Suprapubic skin (tissue), 4 donors: ENCODE results near the gene BMX. TPM values are rescaled to one million over a fixed set of nuclear protein-coding genes. Genes with fewer than 3 reads are reported as not detected.

Experiments used
- DNase-seq, 2 donors: peaks; one replicate each; pipeline ENCODE4 v3.0.0-alpha.2; 2019; ENCODE audit warnings: low spot score in 2 of 2
- H3K27ac ChIP-seq: fragments of 200-600 bp; sonication (generic); one replicate; pipeline ENCODE4 v1.5.1; 2019
- H3K27me3 ChIP-seq: fragments of 200-600 bp; sonication (generic); one replicate; pipeline ENCODE4 v1.5.1; 2019
- H3K36me3 ChIP-seq: fragments of 200-600 bp; sonication (generic); one replicate; pipeline ENCODE4 v1.5.1; 2019
- H3K4me1 ChIP-seq: fragments of 200-600 bp; sonication (generic); one replicate; pipeline ENCODE4 v1.5.1; 2019
- H3K4me3 ChIP-seq: fragments of 200-600 bp; sonication (generic); one replicate; pipeline ENCODE4 v1.5.1; 2019; ENCODE audit warnings: mild to moderate bottlenecking
- H3K9me3 ChIP-seq: fragments of 200-600 bp; sonication (generic); one replicate; pipeline ENCODE4 v1.5.1; 2019
- CTCF ChIP-seq, 2 donors: fragments of 200-600 bp in 1 of 2; fragments of 450-650 bp in 1 of 2; sonication (generic) in 1 of 2; IDR thresholded peaks; one replicate each; pipeline ENCODE4 v1.5.1; 2016 to 2019; ENCODE audit warnings: antibody characterized with exemption in 2 of 2, mild to moderate bottlenecking in 1 of 2, moderate library complexity in 1 of 2
- EP300 ChIP-seq: sonication (generic); formaldehyde crosslinking; IDR thresholded peaks from one replicate; pipeline ENCODE4 v1.6.1; 2017; ENCODE audit warnings: antibody characterized with exemption
- POLR2A ChIP-seq, 2 donors: fragments of 450-650 bp; IDR thresholded peaks; one replicate each; pipeline ENCODE4 v1.6.1; 2017; ENCODE audit warnings: antibody characterized with exemption in 2 of 2, mild to moderate bottlenecking in 2 of 2, moderate library complexity in 2 of 2
- POLR2AphosphoS5 ChIP-seq, 3 donors: sonication (generic); formaldehyde crosslinking; IDR thresholded peaks; one replicate each; pipeline ENCODE4 v1.6.1; 2017; ENCODE audit warnings: antibody characterized with exemption in 3 of 3
- WGBS: methylation state at CpG from one replicate; pipeline ENCODE4 v1.1.5; 2018; 5-methylcytosine and 5-hydroxymethylcytosine counted together
- total RNA-seq, 4 donors: library from RNA; depleted of rRNA; stranded (reverse); fragments of >200 nt; gene quantifications; one replicate each; pipeline ENCODE4 v1.1.0, GENCODE V29; 2016

Gene BMX
- total RNA-seq, 4 donors from 2014 or later, result 0.45 to 1.9 (median 1.5) TPM

- Histone ChIP-seq H3K4me1 (peaks cover 9% of the 10 kb centered on the region), H3K27ac (no peak overlapping the region), H3K4me3 (no peak overlapping the region), H3K9me3 (no peaks in the 10 kb centered on the region), H3K36me3 (no peaks in the 10 kb centered on the region), H3K27me3 (no peaks in the 10 kb centered on the region)
- no peak for TF ChIP-seq POLR2AphosphoS5 (IDR thresholded peaks at IDR 0.05)
- no peak for TF ChIP-seq POLR2A (IDR thresholded peaks at IDR 0.05)
- no peak for TF ChIP-seq EP300
- DNase-seq, result no peak
- WGBS, result 44% methylated on average over 4 of the region's 4 CpGs
These were observed 3.8 kb upstream of the BMX start for GRCh38 chrX:15496824-15497223.

- Histone ChIP-seq H3K9me3 (no peaks in the 10 kb centered on the region), H3K4me3 (no peak overlapping the region), H3K36me3 (no peaks in the 10 kb centered on the region), H3K27ac (no peak overlapping the region), H3K4me1 (peaks cover 4% of the 10 kb centered on the region), H3K27me3 (no peaks in the 10 kb centered on the region)
- DNase-seq, result no peak
- WGBS, result 18% methylated on average over 4 of the region's 4 CpGs
- TF ChIP-seq CTCF (IDR thresholded peaks at IDR 0.05), result peak in 1 of 2 donors; percentile 14
- TF ChIP-seq EP300, result no peak
These were observed 2.7 kb upstream of the BMX start for GRCh38 chrX:15497865-15498264.

GRCh38 chrX:15498741-15499140, 1.9 kb upstream of the BMX start:
- no peaks in the 10 kb centered on the region for H3K9me3 ChIP-seq
- no peak for TF ChIP-seq EP300
- TF ChIP-seq CTCF (IDR thresholded peaks at IDR 0.05), result no peak
- TF ChIP-seq POLR2A (IDR thresholded peaks at IDR 0.05), result no peak
- no peak for TF ChIP-seq POLR2AphosphoS5 (IDR thresholded peaks at IDR 0.05)
- H3K27ac ChIP-seq, result no peak overlapping the region
- peaks cover 1% of the 10 kb centered on the region for H3K4me1 ChIP-seq
- 53% methylated on average over 2 of the region's 2 CpGs for WGBS
- H3K4me3 ChIP-seq, result no peak overlapping the region
- no peaks in the 10 kb centered on the region for H3K27me3 ChIP-seq
- no peak for DNase-seq
- no peaks in the 10 kb centered on the region for H3K36me3 ChIP-seq

- TF ChIP-seq POLR2A (IDR thresholded peaks at IDR 0.05) (no peak), POLR2AphosphoS5 (IDR thresholded peaks at IDR 0.05) (no peak), CTCF (IDR thresholded peaks at IDR 0.05) (no peak), EP300 (no peak)
- H3K4me1 ChIP-seq, result no peaks in the 10 kb centered on the region
These were observed 631 bp upstream of the BMX start for GRCh38 chrX:15499976-15500375.

GRCh38 chrX:15501506-15501905, 899 bp downstream of the BMX start:
- WGBS, result 86% methylated on average over 9 of the region's 9 CpGs
- Histone ChIP-seq H3K9me3 (no peaks in the 10 kb centered on the region), H3K36me3 (no peaks in the 10 kb centered on the region), H3K4me1 (no peaks in the 10 kb centered on the region), H3K27ac (no peak overlapping the region), H3K4me3 (no peak overlapping the region), H3K27me3 (no peaks in the 10 kb centered on the region)
- no peak for TF ChIP-seq POLR2AphosphoS5 (IDR thresholded peaks at IDR 0.05)
- TF ChIP-seq POLR2A (IDR thresholded peaks at IDR 0.05), result no peak
- TF ChIP-seq CTCF (IDR thresholded peaks at IDR 0.05), result no peak
- no peak for TF ChIP-seq EP300
- no peak for DNase-seq

More at GRCh38 chrX:15499976-15500375, 631 bp upstream of the BMX start:
- DNase-seq, result no peak
- H3K27ac ChIP-seq, result no peak overlapping the region
- H3K4me3 ChIP-seq, result no peak overlapping the region
- H3K36me3 ChIP-seq, result no peaks in the 10 kb centered on the region
- no peaks in the 10 kb centered on the region for H3K27me3 ChIP-seq
- H3K9me3 ChIP-seq, result no peaks in the 10 kb centered on the region
- WGBS, result 70% methylated on average over 3 of the region's 3 CpGs

GRCh38 chrX:15504661-15505060, 4.1 kb downstream of the BMX start:
- Histone ChIP-seq H3K27me3 (no peaks in the 10 kb centered on the region), H3K36me3 (no peaks in the 10 kb centered on the region), H3K4me1 (no peaks in the 10 kb centered on the region), H3K27ac (no peak overlapping the region), H3K4me3 (no peak overlapping the region), H3K9me3 (no peaks in the 10 kb centered on the region)
- no peak for DNase-seq
- no peak for TF ChIP-seq POLR2AphosphoS5 (IDR thresholded peaks at IDR 0.05)
- TF ChIP-seq CTCF (IDR thresholded peaks at IDR 0.05), result no peak
- no peak for TF ChIP-seq EP300
- no peak for TF ChIP-seq POLR2A (IDR thresholded peaks at IDR 0.05)
- 76% methylated on average over 1 of the region's 1 CpG for WGBS
